Esophagus muscularis mucosa (tissue), 3 donors: ENCODE measurements around the gene TENM4.

ENCODE experiments used
- CTCF ChIP-seq, 3 experiments: fragments of 200-600 bp in 2 of 3; fragments of 450-650 bp in 1 of 3; sonication (generic) in 2 of 3; IDR thresholded peaks; one replicate each; pipeline ENCODE4 v1.5.1; 2017 to 2019; ENCODE audit warnings: antibody characterized with exemption in 3 of 3, mild to moderate bottlenecking in 2 of 3, moderate library complexity in 1 of 3
- POLR2A ChIP-seq: fragments of 450-650 bp; IDR thresholded peaks from one replicate; pipeline ENCODE4 v1.6.1; 2017; ENCODE audit warnings: antibody characterized with exemption, moderate library complexity, mild to moderate bottlenecking, low read depth

- TF ChIP-seq POLR2A, result no peak
- TF ChIP-seq CTCF (IDR thresholded peaks at IDR 0.05), result no peak
Measured at GRCh38 chr11:78783301-78783700, 657.5 kb downstream of the TENM4 start.
